ENCODE results near the gene RBFOX1. TPM values are rescaled to one million over a fixed set of nuclear protein-coding genes. Genes with fewer than 3 reads are reported as not detected.
"Not testable (repeated sequence)": the region's sequence is repeated elsewhere in the genome, so short reads cannot be mapped to it uniquely, and the experiment has no call there.

Gene RBFOX1
- total RNA-seq, 1 donor from 2014 or later, result not detected

DNA sequence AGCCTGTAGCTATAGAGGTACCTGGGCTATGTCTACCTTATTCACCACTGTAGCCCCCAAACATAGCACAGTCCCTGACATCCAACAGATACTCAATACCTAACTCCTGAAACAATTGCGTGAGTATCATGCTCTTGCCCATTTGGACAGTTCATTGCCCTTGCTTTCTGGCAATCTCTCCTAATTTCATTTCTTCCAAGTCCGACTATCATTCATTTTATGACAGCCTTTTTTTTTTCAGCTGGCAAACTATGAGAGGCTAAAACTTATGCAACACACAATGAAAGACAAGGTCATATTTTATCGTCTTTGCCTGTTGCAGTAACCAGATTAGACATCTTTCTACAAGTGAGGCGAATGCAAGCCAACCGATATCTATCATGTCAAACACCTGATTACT is 169.2 kb downstream of the RBFOX1 start:
- TF ChIP-seq, protein P1, sequence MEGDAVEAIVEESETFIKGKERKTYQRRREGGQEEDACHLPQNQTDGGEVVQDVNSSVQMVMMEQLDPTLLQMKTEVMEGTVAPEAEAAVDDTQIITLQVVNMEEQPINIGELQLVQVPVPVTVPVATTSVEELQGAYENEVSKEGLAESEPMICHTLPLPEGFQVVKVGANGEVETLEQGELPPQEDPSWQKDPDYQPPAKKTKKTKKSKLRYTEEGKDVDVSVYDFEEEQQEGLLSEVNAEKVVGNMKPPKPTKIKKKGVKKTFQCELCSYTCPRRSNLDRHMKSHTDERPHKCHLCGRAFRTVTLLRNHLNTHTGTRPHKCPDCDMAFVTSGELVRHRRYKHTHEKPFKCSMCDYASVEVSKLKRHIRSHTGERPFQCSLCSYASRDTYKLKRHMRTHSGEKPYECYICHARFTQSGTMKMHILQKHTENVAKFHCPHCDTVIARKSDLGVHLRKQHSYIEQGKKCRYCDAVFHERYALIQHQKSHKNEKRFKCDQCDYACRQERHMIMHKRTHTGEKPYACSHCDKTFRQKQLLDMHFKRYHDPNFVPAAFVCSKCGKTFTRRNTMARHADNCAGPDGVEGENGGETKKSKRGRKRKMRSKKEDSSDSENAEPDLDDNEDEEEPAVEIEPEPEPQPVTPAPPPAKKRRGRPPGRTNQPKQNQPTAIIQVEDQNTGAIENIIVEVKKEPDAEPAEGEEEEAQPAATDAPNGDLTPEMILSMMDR (IDR thresholded peaks at IDR 0.05), result no peak
- peaks cover 39% of the 10 kb centered on the region for H3K9me3 Mint-ChIP-seq (ENCODE audit: unreplicated experiment)

GRCh38 chr16:7502591-7503157 is 170.0 kb downstream of the RBFOX1 start:
- H3K9me3 Mint-ChIP-seq (ENCODE audit: unreplicated experiment), result peaks cover 34% of the 10 kb centered on the region
- H3K4me1 Mint-ChIP-seq (ENCODE audit: unreplicated experiment); H3K36me3 Mint-ChIP-seq (ENCODE audit: unreplicated experiment); H3K27me3 Mint-ChIP-seq (ENCODE audit: unreplicated experiment); H3K27ac Mint-ChIP-seq (ENCODE audit: unreplicated experiment); DNase-seq (ENCODE audit: extremely low spot score, unreplicated experiment); H3K4me3 Mint-ChIP-seq (ENCODE audit: unreplicated experiment): not testable (repeated sequence)

More for the DNA sequence above, 169.2 kb downstream of the RBFOX1 start:
- DNase-seq (ENCODE audit: extremely low spot score, unreplicated experiment), result no peak
- Mint-ChIP-seq H3K27me3 (ENCODE audit: unreplicated experiment) (no peaks in the 10 kb centered on the region), H3K4me3 (ENCODE audit: unreplicated experiment) (no peak overlapping the region), H3K27ac (ENCODE audit: unreplicated experiment) (no peak overlapping the region), H3K36me3 (ENCODE audit: unreplicated experiment) (no peaks in the 10 kb centered on the region), H3K4me1 (ENCODE audit: unreplicated experiment) (no peaks in the 10 kb centered on the region)

DNA sequence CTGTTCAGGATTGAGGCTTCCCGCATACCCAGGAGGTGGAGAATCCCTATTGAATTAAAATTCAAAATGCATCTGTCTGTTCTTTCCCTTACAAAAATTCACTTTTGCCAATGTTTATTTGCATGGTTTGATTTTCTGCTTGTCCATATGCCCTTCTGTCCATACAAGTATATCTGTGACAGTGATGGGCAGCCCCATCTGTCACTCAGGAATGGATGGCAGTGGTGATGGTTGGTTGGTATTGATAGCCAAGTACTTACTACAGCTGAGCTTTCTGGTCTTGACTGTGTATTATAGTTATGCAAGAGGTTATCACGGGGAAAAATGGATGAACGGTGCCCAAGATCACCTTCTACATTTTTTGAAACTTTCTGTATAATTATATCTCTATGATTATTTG is 171.0 kb downstream of the RBFOX1 start:
- no peaks in the 10 kb centered on the region for H3K36me3 Mint-ChIP-seq (ENCODE audit: unreplicated experiment)
- no peak overlapping the region for H3K4me3 Mint-ChIP-seq (ENCODE audit: unreplicated experiment)
- no peaks in the 10 kb centered on the region for H3K27me3 Mint-ChIP-seq (ENCODE audit: unreplicated experiment)
- peaks cover 35% of the 10 kb centered on the region for H3K9me3 Mint-ChIP-seq (ENCODE audit: unreplicated experiment)
- TF ChIP-seq, protein P1 (IDR thresholded peaks at IDR 0.05), result no peak
- DNase-seq (ENCODE audit: extremely low spot score, unreplicated experiment), result no peak
- no peak overlapping the region for H3K27ac Mint-ChIP-seq (ENCODE audit: unreplicated experiment)
- no peaks in the 10 kb centered on the region for H3K4me1 Mint-ChIP-seq (ENCODE audit: unreplicated experiment)

DNA sequence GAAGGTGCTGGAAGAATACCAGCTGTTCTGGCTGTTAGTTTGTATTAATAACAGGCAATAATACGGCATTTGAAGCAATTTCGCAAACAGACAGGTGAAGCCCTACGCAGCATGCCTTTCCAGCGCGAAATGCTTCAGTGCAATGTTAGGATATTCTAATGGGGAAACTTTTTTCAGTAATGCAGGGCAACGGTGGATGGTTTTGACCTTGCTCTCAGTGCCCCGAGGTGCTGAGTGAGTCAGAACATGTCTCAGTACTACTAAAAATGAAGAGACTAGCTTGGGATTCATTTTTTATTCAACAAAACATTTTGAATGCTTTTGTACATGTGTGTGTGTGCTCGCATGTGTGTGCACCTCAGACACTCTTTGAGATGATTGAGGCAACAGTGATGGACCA is 172.2 kb downstream of the RBFOX1 start:
- no peak overlapping the region for H3K4me3 Mint-ChIP-seq (ENCODE audit: unreplicated experiment)
- peaks cover 34% of the 10 kb centered on the region for H3K9me3 Mint-ChIP-seq (ENCODE audit: unreplicated experiment)
- no peaks in the 10 kb centered on the region for H3K4me1 Mint-ChIP-seq (ENCODE audit: unreplicated experiment)
- no peaks in the 10 kb centered on the region for H3K36me3 Mint-ChIP-seq (ENCODE audit: unreplicated experiment)
- no peak overlapping the region for H3K27ac Mint-ChIP-seq (ENCODE audit: unreplicated experiment)
- TF ChIP-seq, protein P1 (IDR thresholded peaks at IDR 0.05), result no peak
- no peak for DNase-seq (ENCODE audit: extremely low spot score, unreplicated experiment)
- no peaks in the 10 kb centered on the region for H3K27me3 Mint-ChIP-seq (ENCODE audit: unreplicated experiment)

DNA sequence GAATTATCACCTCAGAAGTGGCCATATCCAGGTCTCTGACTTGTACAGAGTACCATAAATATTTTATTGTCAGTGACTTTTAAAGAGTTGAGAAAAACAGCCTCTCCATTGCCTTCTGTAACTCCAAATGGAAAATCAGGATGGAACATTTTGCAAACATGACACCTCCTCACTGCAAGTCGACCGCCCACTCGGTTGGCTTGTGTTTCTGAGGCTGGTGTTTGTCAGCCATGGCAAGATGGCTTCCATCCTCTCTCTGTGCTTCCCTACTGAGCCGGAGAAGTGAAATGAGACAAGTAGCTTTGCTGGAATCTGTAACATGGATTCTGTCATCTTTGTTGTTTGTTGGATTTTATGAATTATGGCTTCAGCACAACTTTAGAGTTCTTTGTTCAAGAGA is 172.8 kb downstream of the RBFOX1 start:
- TF ChIP-seq, protein P1 (IDR thresholded peaks at IDR 0.05), result no peak
- no peak overlapping the region for H3K4me3 Mint-ChIP-seq (ENCODE audit: unreplicated experiment)
- H3K4me1 Mint-ChIP-seq (ENCODE audit: unreplicated experiment), result no peaks in the 10 kb centered on the region
- no peak overlapping the region for H3K27ac Mint-ChIP-seq (ENCODE audit: unreplicated experiment)
- peaks cover 36% of the 10 kb centered on the region for H3K9me3 Mint-ChIP-seq (ENCODE audit: unreplicated experiment)
- H3K36me3 Mint-ChIP-seq (ENCODE audit: unreplicated experiment), result no peaks in the 10 kb centered on the region
- DNase-seq (ENCODE audit: extremely low spot score, unreplicated experiment), result no peak
- H3K27me3 Mint-ChIP-seq (ENCODE audit: unreplicated experiment), result no peaks in the 10 kb centered on the region

- H3K9me3 Mint-ChIP-seq (ENCODE audit: unreplicated experiment), result peaks cover 34% of the 10 kb centered on the region
- TF ChIP-seq, protein P1 (IDR thresholded peaks at IDR 0.05), result no peak
- no peaks in the 10 kb centered on the region for H3K36me3 Mint-ChIP-seq (ENCODE audit: unreplicated experiment)
- no peaks in the 10 kb centered on the region for H3K4me1 Mint-ChIP-seq (ENCODE audit: unreplicated experiment)
- no peak for DNase-seq (ENCODE audit: extremely low spot score, unreplicated experiment)
- H3K27me3 Mint-ChIP-seq (ENCODE audit: unreplicated experiment), result no peaks in the 10 kb centered on the region
- no peak overlapping the region for H3K27ac Mint-ChIP-seq (ENCODE audit: unreplicated experiment)
- H3K4me3 Mint-ChIP-seq (ENCODE audit: unreplicated experiment), result no peak overlapping the region
These were observed 173.7 kb downstream of the RBFOX1 start for GRCh38 chr16:7506363-7506762.
